NT2/D1 (cell line): ENCODE results near the gene CDK6.

Experiments used
- DNase-seq: peaks from one replicate; pipeline ENCODE4 v3.0.0-alpha.2; 2011; ENCODE audit warnings: low read depth, low spot score
- H3K27me3 ChIP-seq: 2 replicates; pipeline ENCODE4 v1.6.0; 2011; ENCODE audit warnings: mild to moderate bottlenecking; ENCODE audit not compliant: insufficient read length, insufficient read depth
- H3K36me3 ChIP-seq: 2 replicates; pipeline ENCODE4 v1.6.1; 2011; ENCODE audit warnings: mild to moderate bottlenecking, low read length, mixed read lengths; ENCODE audit not compliant: insufficient read depth, insufficient read length
- H3K4me1 ChIP-seq: 2 replicates; pipeline ENCODE4 v1.5.1; 2011; ENCODE audit not compliant: insufficient read depth, insufficient read length
- H3K4me3 ChIP-seq: 2 replicates; pipeline ENCODE4 v1.5.1; 2011; ENCODE audit warnings: low read depth; ENCODE audit not compliant: insufficient read length
- H3K9ac ChIP-seq: 2 replicates; pipeline ENCODE4 v1.6.0; 2011; ENCODE audit warnings: low read depth; ENCODE audit not compliant: insufficient read length
- H3K9me3 ChIP-seq: 2 replicates; pipeline ENCODE4 v1.5.1; 2011; ENCODE audit warnings: mild to moderate bottlenecking, low read length; ENCODE audit not compliant: insufficient read depth
- SUZ12 ChIP-seq: IDR thresholded peaks from 2 replicates; pipeline ENCODE4 v1.6.1; 2011; ENCODE audit not compliant: insufficient read length, insufficient read depth; ENCODE audit errors: extremely low read depth
- YY1 ChIP-seq: IDR thresholded peaks from 2 replicates; pipeline ENCODE4 v1.6.1; 2011; ENCODE audit not compliant: insufficient read length, insufficient read depth
- ZNF274 ChIP-seq: IDR thresholded peaks from 2 replicates; pipeline ENCODE4 v1.6.1; 2011; ENCODE audit warnings: mild to moderate bottlenecking, low read depth, low read length

CDK6 gene

GRCh38 chr7:92696584-92696983 lies 139.8 kb downstream of the CDK6 start:
- no peak for DNase-seq
- no peak overlapping the region for H3K9ac ChIP-seq
- H3K4me1 ChIP-seq, result no peaks in the 10 kb centered on the region
- no peaks in the 10 kb centered on the region for H3K27me3 ChIP-seq
- TF ChIP-seq ZNF274, result no peak
- no peak for TF ChIP-seq YY1
- no peak for TF ChIP-seq SUZ12
- no peaks in the 10 kb centered on the region for H3K36me3 ChIP-seq
- no peaks in the 10 kb centered on the region for H3K9me3 ChIP-seq
- no peak overlapping the region for H3K4me3 ChIP-seq

- Histone ChIP-seq H3K9ac (no peak overlapping the region), H3K27me3 (no peaks in the 10 kb centered on the region), H3K4me1 (no peaks in the 10 kb centered on the region), H3K36me3 (no peaks in the 10 kb centered on the region), H3K4me3 (peak overlapping the region; percentile 3), H3K9me3 (no peaks in the 10 kb centered on the region)
- no peak for TF ChIP-seq ZNF274
- no peak for TF ChIP-seq YY1
- no peak for TF ChIP-seq SUZ12
- DNase-seq, result peak; percentile 54
Observed at GRCh38 chr7:92695308-92696261, 140.8 kb downstream of the CDK6 start.

- DNase-seq, result no peak
- no peak overlapping the region for H3K9ac ChIP-seq
- H3K27me3 ChIP-seq, result no peaks in the 10 kb centered on the region
- no peaks in the 10 kb centered on the region for H3K9me3 ChIP-seq
- H3K4me1 ChIP-seq, result no peaks in the 10 kb centered on the region
- no peak for TF ChIP-seq YY1
- no peak for TF ChIP-seq ZNF274
- no peak for TF ChIP-seq SUZ12
- no peaks in the 10 kb centered on the region for H3K36me3 ChIP-seq
- H3K4me3 ChIP-seq, result no peak overlapping the region
Observed at GRCh38 chr7:92694211-92694610, 142.2 kb downstream of the CDK6 start.

GRCh38 chr7:92693519-92693918 lies 142.9 kb downstream of the CDK6 start:
- Histone ChIP-seq H3K9me3 (no peaks in the 10 kb centered on the region), H3K36me3 (no peaks in the 10 kb centered on the region), H3K4me1 (no peaks in the 10 kb centered on the region), H3K27me3 (no peaks in the 10 kb centered on the region), H3K4me3 (no peak overlapping the region), H3K9ac (no peak overlapping the region)
- TF ChIP-seq ZNF274 (no peak), YY1 (no peak), SUZ12 (no peak)
- no peak for DNase-seq

GRCh38 chr7:92691578-92691977 lies 144.8 kb downstream of the CDK6 start:
- no peaks in the 10 kb centered on the region for H3K27me3 ChIP-seq
- H3K36me3 ChIP-seq, result no peaks in the 10 kb centered on the region
- no peaks in the 10 kb centered on the region for H3K4me1 ChIP-seq
- H3K4me3 ChIP-seq, result no peak overlapping the region
- peak; percentile 33 for DNase-seq
- no peak overlapping the region for H3K9ac ChIP-seq
- no peaks in the 10 kb centered on the region for H3K9me3 ChIP-seq
- TF ChIP-seq ZNF274, result no peak
- no peak for TF ChIP-seq SUZ12
- TF ChIP-seq YY1, result no peak

GRCh38 chr7:92685136-92686042 lies 151.0 kb downstream of the CDK6 start:
- DNase-seq, result peak; percentile 16

GRCh38 chr7:92684274-92684673 lies 152.1 kb downstream of the CDK6 start:
- no peaks in the 10 kb centered on the region for H3K27me3 ChIP-seq
- H3K36me3 ChIP-seq, result no peaks in the 10 kb centered on the region
- H3K9ac ChIP-seq, result no peak overlapping the region
- peak; percentile 44 for DNase-seq
- H3K9me3 ChIP-seq, result no peaks in the 10 kb centered on the region
- no peak overlapping the region for H3K4me3 ChIP-seq
- no peak for TF ChIP-seq YY1
- TF ChIP-seq ZNF274, result no peak
- no peak for TF ChIP-seq SUZ12
- H3K4me1 ChIP-seq, result no peaks in the 10 kb centered on the region

More at GRCh38 chr7:92685136-92686042, 151.0 kb downstream of the CDK6 start:
- no peaks in the 10 kb centered on the region for H3K27me3 ChIP-seq
- no peaks in the 10 kb centered on the region for H3K9me3 ChIP-seq
- H3K4me1 ChIP-seq, result no peaks in the 10 kb centered on the region
- TF ChIP-seq YY1, result no peak
- TF ChIP-seq ZNF274, result no peak
- no peaks in the 10 kb centered on the region for H3K36me3 ChIP-seq
- no peak overlapping the region for H3K4me3 ChIP-seq
- no peak overlapping the region for H3K9ac ChIP-seq
